ELF-1 (cell line): ENCODE data around the gene PDGFC.

ENCODE experiments used
- DNase-seq: peaks from one replicate; pipeline ENCODE4 v3.0.0-alpha.2; 2016; ENCODE audit warnings: low read depth, low spot score

The PDGFC gene

GRCh38 chr4:156971676-156972378 lies at the start of gene PDGFC:
TSS of gene PDGFC (minus strand) at chr4:156971799. CDS start at chr4:156970903, 896 bp downstream.
- peak; percentile 80 for DNase-seq

- no peak for DNase-seq
Measured at GRCh38 chr4:157020882-157021281, 49.3 kb upstream of the PDGFC start.

- no peak for DNase-seq
Measured at GRCh38 chr4:157018920-157019490, 47.4 kb upstream of the PDGFC start.

- peak; percentile 12 for DNase-seq
Measured at GRCh38 chr4:157014621-157015591, 43.3 kb upstream of the PDGFC start.

- DNase-seq = no peak
Measured at GRCh38 chr4:157013656-157014055, 42.1 kb upstream of the PDGFC start.

- DNase-seq = no peak
Measured at GRCh38 chr4:157012781-157013180, 41.2 kb upstream of the PDGFC start.

GRCh38 chr4:157012296-157012695 lies 40.7 kb upstream of the PDGFC start:
- no peak for DNase-seq

- no peak for DNase-seq
Measured at GRCh38 chr4:157010630-157011029, 39.0 kb upstream of the PDGFC start.

GRCh38 chr4:157005831-157006230 lies 34.2 kb upstream of the PDGFC start:
- no peak for DNase-seq

GRCh38 chr4:157005193-157005592 lies 33.6 kb upstream of the PDGFC start:
- no peak for DNase-seq

GRCh38 chr4:157004279-157005161 lies 32.9 kb upstream of the PDGFC start:
- DNase-seq = no peak

GRCh38 chr4:156999175-156999517 lies 27.5 kb upstream of the PDGFC start:
- DNase-seq = peak; percentile 63

GRCh38 chr4:156998500-156999174 lies 27.0 kb upstream of the PDGFC start:
- DNase-seq = no peak

GRCh38 chr4:156992943-156993342 lies 21.3 kb upstream of the PDGFC start:
- DNase-seq = no peak

GRCh38 chr4:156991161-156991560 lies 19.6 kb upstream of the PDGFC start:
- no peak for DNase-seq

- no peak for DNase-seq
Measured at GRCh38 chr4:156983366-156983765, 11.8 kb upstream of the PDGFC start.

GRCh38 chr4:156981262-156981769 lies 9.7 kb upstream of the PDGFC start:
- no peak for DNase-seq

- no peak for DNase-seq
Measured at GRCh38 chr4:156977435-156978160, 6.0 kb upstream of the PDGFC start.

- DNase-seq = no peak
Measured at GRCh38 chr4:156976147-156976546, 4.5 kb upstream of the PDGFC start.

GRCh38 chr4:156975686-156976085 lies 4.1 kb upstream of the PDGFC start:
- no peak for DNase-seq
